HG02840 (cell line): ENCODE measurements around the gene IL17RE.

ENCODE experiments used
- ATAC-seq: cut with Tn5 transposase; IDR thresholded peaks from one replicate; pipeline ENCODE4 v1.9.1; 2021; ENCODE audit warnings: mild to moderate bottlenecking, moderate library complexity, moderate number of reproducible peaks; ENCODE audit not compliant: unreplicated experiment, low FRiP score

IL17RE gene

DNA sequence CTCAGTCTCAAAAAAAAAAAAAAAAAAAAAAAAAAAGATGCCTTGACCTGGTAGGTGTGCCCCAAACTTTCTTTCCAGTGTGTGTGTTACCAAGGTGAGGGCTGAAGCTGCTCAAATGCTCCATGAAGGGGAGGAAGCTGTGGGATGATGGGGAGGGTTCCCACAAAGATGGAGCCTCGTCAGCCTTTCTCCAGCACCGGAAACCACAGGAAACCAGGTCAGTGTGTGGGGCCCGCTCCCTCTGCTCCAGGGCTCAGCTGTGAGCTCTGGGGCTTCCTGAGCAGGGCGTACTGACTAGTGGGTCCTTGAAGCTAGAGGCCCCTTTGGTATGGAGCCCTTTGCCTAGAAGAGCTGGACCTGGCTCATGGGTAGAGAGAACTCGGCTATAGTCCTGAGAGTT, 681 bp upstream of the IL17RE start:
- no peak for ATAC-seq

DNA sequence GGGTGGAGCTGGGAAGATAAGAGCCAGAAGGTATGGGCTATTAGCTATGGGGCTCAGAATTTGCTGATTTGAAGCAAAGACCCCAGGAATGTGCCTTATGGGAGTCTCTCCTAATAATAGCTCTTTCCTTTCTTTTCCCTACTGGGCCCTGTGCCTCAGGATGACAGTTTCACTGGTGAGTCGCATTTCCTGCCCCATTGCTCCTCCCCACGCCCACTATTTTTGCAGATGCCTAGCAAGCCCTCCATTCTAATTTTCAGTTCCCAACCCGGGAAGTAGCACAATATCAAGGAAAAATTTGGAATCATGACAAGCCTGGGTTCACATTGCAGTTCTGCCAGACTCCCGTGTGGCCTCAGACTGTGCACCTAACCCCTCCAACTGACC, 583 bp downstream of the IL17RE start:
- ATAC-seq = no peak

DNA sequence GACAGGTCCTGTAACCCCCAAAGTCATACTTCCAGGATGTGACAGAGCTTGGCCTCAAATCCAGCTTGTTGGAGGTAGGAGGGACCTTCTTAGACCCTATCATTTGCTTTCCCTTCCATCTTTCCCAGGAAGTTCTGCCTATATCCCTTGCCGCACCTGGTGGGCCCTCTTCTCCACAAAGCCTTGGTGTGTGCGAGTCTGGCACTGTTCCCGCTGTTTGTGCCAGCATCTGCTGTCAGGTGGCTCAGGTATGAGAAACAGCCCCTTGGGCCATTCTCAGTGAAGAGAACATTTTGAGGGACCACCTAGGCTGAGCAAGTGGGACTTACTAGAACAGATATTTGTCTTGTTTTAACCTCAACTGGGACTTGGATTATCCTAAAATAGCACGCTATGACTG, 1.3 kb downstream of the IL17RE start:
- ATAC-seq = no peak

DNA sequence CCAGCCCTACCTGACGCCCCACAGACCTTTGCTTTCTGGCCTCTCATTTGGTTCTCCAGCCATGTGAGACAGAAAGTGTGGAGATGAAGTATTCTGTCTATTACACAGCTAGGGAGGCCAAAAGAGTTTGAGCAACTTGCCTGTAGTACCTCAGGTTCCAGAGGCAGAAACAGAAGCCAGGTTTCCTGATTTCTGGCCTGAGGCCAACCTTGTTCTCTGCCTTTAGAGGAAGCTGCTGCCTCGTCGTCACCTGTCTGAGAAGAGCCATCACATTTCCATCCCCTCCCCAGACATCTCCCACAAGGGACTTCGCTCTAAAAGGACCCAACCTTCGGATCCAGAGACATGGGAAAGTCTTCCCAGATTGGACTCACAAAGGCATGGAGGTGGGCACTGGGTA, 3.8 kb downstream of the IL17RE start:
- no peak for ATAC-seq

DNA sequence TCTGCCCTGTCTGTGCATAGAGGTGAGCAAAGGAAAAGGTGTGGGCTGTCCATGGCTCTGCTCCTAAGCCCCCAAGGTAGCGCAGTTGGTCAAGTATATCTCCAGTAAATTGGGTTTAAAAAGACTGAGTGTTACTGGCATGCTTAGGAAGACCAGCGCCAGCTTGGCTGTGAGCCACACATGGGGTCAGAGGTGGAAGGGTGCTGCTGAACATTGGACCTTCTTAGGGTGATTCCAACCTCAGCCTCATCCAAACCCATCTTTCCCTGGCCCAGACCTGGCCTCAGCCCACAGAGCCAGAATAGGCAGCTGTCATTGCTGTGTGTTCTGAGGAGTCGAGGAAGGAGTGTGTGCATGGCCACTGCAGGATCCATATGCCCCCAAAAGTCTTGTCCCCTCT, 5.6 kb downstream of the IL17RE start:
- no peak for ATAC-seq

DNA sequence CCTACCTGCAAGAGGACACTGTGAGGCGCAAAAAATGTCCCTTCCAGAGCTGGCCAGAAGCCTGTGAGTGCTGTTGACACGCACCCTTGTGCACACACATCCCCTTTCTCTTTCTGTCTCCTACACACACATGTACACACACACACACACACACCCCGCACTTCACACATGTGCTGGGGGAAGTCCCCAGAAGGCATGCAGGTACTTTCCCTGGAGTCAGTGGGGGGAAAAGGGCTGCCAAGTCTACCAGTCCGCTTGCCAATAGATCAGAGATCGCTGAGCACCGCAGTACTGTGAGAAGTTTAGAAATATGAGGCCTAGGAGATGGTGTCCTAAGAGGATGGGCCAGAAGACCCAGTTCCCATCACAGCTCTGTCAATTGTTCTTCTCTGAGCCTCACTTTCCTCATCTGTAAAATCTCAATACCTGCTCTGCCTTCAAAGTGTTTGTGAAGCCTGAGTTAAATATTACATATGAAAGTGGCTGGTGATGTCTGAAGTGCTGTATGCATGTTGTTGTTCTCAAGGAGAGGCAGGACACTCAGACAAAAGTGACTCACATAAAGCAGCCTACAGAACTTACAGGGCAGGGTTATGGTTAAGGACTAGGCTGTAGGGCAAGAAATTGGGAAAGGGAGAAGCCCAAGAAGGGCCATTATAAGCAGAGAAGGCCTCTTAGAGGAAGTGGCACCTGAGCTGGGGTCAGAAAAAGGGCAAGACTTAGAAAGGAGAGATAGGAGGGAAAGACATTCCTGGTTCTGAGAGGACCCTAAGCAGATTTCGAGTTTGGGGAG, 6.8 kb downstream of the IL17RE start:
- ATAC-seq = no peak

DNA sequence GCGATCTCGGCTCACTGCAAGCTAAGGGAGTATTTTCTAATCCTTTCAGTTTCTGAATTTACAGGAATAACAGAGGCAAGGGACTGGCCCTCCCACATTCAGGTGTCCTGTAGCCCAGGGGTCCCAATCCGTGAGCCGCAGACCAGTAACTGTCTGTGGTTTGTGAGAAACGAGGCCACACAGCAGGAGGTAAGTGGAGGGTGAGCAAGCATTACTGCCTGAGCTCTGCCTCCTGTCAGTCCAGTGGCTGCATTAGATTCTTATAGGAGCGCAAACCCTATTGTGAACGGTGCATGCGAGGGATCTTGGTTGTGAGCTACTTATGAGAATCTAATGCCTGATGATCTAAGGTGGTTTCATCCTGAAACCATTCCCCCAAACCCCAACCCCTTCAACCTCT, 9.2 kb downstream of the IL17RE start:
- no peak for ATAC-seq

DNA sequence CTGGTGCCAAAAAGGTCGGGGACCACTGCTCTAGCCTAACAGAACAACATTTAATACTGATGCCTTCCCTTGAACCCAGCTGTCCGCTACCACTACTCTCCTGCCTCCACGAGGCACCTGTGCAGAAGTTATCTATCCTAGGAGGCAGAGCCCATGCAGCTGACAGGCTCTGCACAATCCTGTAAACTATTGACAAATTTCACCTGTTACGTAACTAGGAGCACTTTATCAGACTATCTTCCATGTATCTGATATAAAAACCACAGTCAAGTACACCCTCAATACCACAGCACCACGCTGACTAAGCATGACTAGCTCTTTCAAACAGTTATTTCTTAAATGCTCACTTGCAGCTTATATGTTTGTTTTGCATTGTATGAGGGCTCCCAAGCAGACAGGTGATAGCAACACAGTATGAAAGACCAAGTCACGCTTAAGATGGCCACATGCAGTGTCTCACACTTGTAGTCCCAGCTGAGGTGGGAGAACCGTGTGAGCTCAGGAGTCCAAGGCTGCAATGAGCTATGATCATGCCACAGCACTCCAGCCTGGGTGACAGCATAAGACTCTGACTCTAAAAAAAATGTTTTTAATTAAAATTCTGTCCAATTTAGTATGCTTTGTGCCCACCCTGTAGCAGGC, 9.8 kb downstream of the IL17RE start:
- ATAC-seq = no peak

DNA sequence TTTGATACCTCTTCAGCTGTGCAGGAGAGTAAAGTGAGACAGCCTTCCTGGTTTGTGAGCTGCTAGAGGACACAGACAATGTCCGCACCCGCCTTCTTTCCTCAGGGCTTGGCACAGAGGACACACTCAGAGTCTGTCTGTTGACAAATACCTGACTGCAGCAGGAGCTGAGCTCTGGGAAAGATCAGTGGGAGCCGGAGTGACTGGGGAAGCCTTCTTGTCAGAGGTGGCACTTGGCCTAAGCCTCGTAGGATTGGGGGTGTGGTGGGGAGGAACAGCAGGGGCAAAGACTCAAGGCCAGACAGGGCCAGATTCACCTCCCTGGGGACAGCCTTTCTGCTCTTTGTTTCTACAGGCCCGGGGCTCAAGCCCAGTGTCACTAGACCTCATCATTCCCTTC, 11.0 kb downstream of the IL17RE start:
- ATAC-seq = no peak

DNA sequence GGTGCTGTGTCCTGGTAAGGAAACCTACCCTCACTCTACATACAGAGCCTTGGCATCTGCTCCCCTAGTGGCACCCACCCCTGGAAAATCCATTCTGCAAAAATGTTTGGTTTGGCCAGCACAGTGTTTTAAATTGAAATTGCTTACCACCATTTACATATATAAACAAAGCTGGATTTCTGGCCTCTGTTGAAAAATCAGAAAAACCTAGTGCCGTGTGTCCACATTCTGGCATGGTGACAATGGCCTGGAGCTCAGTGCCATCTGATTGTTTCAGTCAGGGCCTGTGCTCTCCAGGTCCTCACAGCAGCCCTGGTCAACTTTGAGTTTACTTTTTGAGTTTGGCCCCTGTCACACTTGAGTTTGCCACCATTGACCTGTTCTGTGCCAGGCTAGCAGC, 11.4 kb downstream of the IL17RE start:
- ATAC-seq = no peak

DNA sequence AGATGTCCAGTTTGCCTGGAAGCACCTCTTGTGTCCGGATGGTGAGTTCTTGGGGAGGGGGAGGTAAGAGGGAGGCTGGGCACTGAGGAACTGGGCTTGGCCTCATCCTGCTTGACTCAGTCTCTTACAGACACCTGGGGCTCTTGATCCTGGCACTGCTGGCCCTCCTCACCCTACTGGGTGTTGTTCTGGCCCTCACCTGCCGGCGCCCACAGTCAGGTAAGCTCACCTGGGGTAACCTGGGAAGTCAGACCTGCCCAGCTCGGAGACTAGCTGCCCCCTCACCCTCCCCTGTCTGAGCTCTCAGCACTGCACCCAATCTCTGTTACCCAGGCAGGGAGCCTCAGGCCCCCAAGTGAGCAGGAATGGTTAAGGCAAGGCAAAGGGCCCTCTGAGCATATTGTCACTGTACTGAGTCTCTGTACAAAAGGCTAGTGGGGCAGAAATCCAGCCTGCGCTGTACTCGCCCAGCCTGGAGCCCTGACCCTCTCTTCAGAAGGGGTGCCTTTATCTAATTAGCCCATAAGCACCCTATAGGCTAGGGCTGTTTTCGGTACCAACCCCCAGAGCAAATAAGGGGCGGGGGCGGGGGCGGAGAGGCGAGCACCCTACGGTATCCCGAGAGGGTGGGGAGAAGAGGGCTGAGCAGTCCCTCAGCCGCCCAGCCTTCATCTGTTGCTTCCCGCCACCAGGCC, 12.1 kb downstream of the IL17RE start:
- ATAC-seq = no peak

DNA sequence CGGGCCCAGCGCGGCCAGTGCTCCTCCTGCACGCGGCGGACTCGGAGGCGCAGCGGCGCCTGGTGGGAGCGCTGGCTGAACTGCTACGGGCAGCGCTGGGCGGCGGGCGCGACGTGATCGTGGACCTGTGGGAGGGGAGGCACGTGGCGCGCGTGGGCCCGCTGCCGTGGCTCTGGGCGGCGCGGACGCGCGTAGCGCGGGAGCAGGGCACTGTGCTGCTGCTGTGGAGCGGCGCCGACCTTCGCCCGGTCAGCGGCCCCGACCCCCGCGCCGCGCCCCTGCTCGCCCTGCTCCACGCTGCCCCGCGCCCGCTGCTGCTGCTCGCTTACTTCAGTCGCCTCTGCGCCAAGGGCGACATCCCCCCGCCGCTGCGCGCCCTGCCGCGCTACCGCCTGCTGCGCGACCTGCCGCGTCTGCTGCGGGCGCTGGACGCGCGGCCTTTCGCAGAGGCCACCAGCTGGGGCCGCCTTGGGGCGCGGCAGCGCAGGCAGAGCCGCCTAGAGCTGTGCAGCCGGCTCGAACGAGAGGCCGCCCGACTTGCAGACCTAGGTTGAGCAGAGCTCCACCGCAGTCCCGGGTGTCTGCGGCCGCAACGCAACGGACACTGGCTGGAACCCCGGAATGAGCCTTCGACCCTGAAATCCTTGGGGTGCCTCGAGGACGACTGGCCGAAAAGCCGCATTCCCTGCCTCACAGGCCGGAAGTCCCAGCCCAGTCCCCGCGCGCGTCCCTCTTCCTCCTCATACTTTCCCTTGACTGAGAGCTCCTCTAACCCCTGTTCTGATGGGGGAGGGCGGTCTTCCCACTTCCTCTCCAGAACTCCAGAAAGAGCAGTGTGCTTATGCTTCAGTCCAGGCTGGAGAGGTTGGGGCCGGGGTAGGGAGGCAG, 12.8 kb downstream of the IL17RE start:
- ATAC-seq = no peak

DNA sequence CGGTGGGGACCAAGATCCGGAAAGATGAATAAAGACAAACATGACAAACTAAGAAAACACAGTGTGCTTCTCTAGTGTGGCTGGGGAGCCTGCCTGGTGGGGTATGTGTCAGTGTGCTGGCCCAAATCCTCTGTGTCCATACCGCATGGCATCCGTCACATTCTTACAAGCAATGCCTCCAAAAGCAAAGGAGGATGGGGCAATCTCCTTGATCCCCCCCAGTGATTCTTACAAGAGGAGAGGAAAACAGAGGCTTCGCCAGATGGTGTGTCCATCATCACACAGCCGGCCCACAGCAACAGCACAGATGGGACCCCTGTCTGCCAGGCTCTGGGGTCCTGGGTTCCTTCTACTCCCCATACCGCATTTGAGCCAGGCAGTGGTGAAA, 13.7 kb downstream of the IL17RE start:
- no peak for ATAC-seq

DNA sequence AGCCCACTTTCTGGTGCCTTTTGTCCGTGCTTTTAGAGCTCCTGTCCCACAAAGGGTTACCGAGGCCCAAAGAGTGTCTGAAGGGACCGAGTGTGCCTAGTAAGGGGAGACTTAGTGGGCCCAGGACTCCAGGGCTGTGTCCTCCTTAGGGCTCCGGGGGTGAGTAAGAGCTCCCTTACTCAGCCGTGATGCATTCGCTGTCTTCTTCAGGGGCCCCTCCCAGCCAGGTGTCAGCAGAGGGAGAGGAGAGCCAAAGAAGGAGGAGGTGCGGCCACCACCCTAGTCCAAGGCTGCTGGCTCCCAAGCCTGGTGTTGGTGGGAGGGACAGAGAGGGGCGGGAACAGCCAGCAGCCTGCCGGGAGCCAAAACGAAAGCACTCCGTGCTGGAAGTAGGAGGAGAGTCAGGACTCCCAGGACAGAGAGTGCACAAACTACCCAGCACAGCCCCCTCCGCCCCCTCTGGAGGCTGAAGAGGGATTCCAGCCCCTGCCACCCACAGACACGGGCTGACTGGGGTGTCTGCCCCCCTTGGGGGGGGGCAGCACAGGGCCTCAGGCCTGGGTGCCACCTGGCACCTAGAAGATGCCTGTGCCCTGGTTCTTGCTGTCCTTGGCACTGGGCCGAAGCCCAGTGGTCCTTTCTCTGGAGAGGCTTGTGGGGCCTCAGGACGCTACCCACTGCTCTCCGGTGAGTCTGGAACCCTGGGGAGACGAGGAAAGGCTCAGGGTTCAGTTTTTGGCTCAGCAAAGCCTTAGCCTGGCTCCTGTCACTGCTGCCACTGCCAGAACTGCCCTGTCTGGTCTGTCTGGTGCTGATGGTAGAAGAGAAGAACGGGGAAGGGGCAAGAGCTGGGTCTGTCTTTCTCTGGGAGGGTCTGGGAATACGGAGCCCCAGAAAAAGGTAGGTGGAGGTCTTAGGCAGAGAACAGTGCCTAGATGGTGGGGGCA, 14.4 kb downstream of the IL17RE start, which contains the start of gene IL17RC:
Gene IL17RC (plus strand): TSS at position 365 of the 947 bp plus-strand sequence. CDS start 218 bp downstream, at position 583.
- no peak for ATAC-seq

DNA sequence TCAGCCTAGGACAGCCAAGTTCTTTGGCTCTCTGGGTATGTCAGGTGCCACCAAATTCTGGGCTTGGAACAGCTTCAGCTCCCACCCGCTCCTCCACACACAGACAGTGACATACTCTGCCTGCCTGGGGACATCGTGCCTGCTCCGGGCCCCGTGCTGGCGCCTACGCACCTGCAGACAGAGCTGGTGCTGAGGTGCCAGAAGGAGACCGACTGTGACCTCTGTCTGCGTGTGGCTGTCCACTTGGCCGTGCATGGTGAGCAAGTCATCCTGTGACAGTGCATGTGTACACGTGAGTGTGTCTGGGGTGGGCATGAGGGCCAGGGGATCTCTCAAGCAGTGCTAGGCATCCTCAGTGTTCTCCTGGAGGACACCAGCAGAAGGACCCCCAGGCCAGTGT, 15.2 kb downstream of the IL17RE start:
- ATAC-seq = no peak

DNA sequence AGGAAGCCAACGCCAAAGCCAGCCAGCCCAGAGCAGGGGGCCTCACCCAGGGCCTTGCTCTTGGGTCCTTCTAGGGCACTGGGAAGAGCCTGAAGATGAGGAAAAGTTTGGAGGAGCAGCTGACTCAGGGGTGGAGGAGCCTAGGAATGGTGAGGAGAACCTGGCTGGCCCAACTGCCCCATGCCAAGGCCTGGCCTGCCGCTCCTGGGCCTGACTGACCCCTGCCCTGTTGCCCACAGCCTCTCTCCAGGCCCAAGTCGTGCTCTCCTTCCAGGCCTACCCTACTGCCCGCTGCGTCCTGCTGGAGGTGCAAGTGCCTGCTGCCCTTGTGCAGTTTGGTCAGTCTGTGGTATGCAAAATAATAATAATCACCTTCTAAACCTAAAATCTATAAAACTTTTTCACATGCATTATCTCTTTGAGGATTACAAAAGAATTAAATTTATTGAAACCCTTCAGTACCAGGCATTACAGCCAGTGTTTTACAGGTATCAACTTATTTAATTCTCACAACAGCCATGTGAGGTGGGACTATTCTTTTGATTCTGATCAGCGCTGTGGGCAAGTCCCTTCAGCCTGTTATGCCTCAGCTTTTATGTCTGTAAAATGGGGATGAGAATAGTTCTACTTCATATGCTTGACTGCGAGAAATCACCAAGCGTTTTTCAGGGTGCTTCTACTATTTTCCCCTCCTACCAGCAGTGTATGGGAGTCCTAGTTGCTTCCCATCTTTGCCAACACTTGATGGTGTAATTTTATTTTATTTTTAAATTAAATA, 15.8 kb downstream of the IL17RE start:
- no peak for ATAC-seq

DNA sequence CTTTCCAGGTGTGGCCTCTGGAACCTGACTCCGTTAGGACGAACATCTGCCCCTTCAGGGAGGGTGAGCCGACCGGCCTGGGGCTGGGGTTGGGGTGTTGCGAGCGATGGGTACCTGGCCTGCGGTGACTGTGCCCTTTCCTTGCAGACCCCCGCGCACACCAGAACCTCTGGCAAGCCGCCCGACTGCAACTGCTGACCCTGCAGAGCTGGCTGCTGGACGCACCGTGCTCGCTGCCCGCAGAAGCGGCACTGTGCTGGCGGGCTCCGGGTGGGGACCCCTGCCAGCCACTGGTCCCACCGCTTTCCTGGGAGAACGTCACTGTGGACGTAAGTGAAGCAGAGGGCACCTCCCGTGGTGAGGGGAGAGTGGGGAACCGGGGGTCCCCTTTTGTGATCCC, 25.5 kb downstream of the IL17RE start:
- ATAC-seq = no peak

DNA sequence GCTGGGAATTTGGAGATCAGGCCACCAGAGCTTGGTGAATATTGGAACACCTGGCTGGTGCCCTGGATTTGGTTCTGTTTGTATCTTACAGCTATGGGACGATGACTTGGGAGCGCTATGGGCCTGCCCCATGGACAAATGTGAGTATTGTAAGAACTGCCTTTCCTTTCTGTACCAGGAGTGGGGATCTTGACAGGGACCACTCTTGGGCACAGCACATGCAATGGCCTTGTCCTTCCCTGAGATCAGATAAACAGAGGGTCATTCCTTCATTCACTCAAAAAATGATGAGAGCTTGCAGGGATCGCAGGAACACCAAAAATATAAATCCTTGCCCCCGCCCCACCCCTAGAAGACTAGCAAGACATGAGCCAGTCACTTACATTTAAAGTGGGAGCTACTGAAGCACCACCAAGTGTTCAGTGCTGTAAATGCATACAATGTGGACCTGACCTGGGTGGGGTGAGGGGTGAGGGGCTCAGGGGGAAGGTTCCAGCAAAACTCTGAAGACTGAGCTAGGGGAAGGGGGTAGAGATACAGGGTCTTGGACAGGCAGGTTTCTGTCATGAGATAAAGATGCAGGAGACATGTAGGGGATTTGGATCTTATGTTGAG, 28.3 kb downstream of the IL17RE start:
- ATAC-seq = no peak

DNA sequence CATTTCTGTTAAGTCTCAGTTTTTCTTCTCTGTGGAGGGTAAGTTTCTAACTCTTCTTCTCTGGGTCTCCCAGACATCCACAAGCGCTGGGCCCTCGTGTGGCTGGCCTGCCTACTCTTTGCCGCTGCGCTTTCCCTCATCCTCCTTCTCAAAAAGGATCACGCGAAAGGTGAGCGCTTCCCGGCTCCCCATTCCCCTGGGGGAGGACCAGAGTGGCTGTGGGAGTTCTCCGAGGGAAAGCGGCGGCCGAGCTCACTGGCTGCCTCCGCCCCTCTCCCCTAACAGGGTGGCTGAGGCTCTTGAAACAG, 29.8 kb downstream of the IL17RE start:
- no peak for ATAC-seq
